WTC11 (cell line): ENCODE measurements around the gene GCG.
A peak's percentile ranks its signal among the peaks of the same experiment; 100 is the strongest.

Experiments
- CREB1 ChIP-seq: sonication (generic); formaldehyde crosslinking; IDR thresholded peaks from 2 replicates; pipeline ENCODE4 v1.8.0; 2023; ENCODE audit warnings: mild to moderate bottlenecking, missing genetic modification reagents
- CTCF ChIP-seq: fragments of 200-600 bp; IDR thresholded peaks from 2 replicates; pipeline ENCODE4 v1.8.0; 2022; ENCODE audit warnings: antibody characterized with exemption
- FOXK1 ChIP-seq: sonication (generic); formaldehyde crosslinking; IDR thresholded peaks from 2 replicates; pipeline ENCODE4 v1.8.0; 2022; ENCODE audit warnings: mild to moderate bottlenecking, moderate library complexity, missing genetic modification reagents
- FOXP4 ChIP-seq: sonication (generic); formaldehyde crosslinking; IDR thresholded peaks from 2 replicates; pipeline ENCODE4 v1.8.0; 2022; ENCODE audit warnings: mild to moderate bottlenecking, missing genetic modification reagents
- PRDM15 ChIP-seq: sonication (generic); formaldehyde crosslinking; IDR thresholded peaks from 2 replicates; pipeline ENCODE4 v1.8.0; 2022; ENCODE audit warnings: missing genetic modification reagents
- USF1 ChIP-seq: sonication (generic); formaldehyde crosslinking; IDR thresholded peaks from 2 replicates; pipeline ENCODE4 v1.8.0; 2022; ENCODE audit warnings: mild to moderate bottlenecking, missing genetic modification reagents
- ZNF423 ChIP-seq: fragments of 250-450 bp; sonication (Bioruptor Pico); IDR thresholded peaks from 2 replicates; pipeline ENCODE4 v2.1.2; 2022; ENCODE audit warnings: mild to moderate bottlenecking, moderate library complexity
- TF ChIP-seq, protein P1 (sequence below): sonication (generic); formaldehyde crosslinking; conservative IDR thresholded peaks from 2 replicates; pipeline ENCODE4 v1.8.1; 2023; ENCODE audit warnings: mild to moderate bottlenecking, low read depth, missing genetic modification reagents, moderate library complexity
- TF ChIP-seq, protein P2 (sequence below): sonication (generic); formaldehyde crosslinking; IDR thresholded peaks from 2 replicates; pipeline ENCODE4 v1.8.0; 2022; ENCODE audit warnings: mild to moderate bottlenecking, missing genetic modification reagents

DNA sequence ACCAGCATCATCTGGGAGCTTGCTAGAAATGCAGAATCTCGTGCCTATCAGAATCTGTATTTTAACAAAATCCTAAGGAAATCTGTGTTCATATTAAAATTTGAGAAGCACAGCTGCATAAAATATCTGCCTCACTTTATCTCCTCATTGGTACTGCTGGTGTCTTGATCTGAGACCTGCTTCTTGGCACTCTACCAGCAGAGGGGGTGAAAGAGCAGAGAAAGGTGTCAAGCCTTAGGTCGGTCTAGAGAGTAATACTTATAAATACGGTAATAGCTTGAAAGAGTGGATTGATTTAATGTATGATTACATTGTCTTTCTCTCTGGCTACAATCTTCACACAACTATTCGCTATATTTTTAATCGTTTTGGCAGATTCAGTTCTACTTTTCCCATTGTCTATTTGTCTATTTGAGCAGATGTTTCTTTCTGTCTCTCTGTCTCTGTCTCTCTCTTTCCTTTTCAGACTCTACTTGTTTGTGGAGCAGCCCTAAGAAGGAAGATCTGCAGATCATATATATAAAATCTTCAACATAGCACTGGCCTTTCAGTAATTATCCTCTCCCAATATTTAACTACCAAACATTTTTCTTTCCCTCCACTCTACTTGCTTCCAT lies 1.7 kb upstream of the GCG start:
- TF ChIP-seq FOXK1 (CRISPR knock-in tag): no peak
- peak; percentile 64 for TF ChIP-seq CTCF
- TF ChIP-seq ZNF423 (CRISPR knock-in tag): no peak
- no peak for TF ChIP-seq USF1 (CRISPR knock-in tag)
- TF ChIP-seq, protein P1, sequence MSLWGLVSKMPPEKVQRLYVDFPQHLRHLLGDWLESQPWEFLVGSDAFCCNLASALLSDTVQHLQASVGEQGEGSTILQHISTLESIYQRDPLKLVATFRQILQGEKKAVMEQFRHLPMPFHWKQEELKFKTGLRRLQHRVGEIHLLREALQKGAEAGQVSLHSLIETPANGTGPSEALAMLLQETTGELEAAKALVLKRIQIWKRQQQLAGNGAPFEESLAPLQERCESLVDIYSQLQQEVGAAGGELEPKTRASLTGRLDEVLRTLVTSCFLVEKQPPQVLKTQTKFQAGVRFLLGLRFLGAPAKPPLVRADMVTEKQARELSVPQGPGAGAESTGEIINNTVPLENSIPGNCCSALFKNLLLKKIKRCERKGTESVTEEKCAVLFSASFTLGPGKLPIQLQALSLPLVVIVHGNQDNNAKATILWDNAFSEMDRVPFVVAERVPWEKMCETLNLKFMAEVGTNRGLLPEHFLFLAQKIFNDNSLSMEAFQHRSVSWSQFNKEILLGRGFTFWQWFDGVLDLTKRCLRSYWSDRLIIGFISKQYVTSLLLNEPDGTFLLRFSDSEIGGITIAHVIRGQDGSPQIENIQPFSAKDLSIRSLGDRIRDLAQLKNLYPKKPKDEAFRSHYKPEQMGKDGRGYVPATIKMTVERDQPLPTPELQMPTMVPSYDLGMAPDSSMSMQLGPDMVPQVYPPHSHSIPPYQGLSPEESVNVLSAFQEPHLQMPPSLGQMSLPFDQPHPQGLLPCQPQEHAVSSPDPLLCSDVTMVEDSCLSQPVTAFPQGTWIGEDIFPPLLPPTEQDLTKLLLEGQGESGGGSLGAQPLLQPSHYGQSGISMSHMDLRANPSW: no peak
- TF ChIP-seq, protein P2, sequence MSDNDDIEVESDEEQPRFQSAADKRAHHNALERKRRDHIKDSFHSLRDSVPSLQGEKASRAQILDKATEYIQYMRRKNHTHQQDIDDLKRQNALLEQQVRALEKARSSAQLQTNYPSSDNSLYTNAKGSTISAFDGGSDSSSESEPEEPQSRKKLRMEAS (CRISPR knock-in tag): no peak
- no peak for TF ChIP-seq FOXP4
- TF ChIP-seq PRDM15 (CRISPR knock-in tag): no peak
- no peak for TF ChIP-seq CREB1 (CRISPR knock-in tag)
